Testis (tissue), 2 donors: Measurements from ENCODE around the gene RPA3.

ENCODE experiments used
- CTCF ChIP-seq, 3 experiments: fragments of 450-650 bp in 2 of 3; fragments of 200-600 bp in 1 of 3; sonication (generic) in 1 of 3; IDR thresholded peaks; one replicate each; pipeline ENCODE4 v1.5.1; 2016 to 2019; ENCODE audit warnings: antibody characterized with exemption in 3 of 3, mild to moderate bottlenecking in 2 of 3, moderate library complexity in 1 of 3
- POLR2A ChIP-seq: fragments of 450-650 bp; IDR thresholded peaks from one replicate; pipeline ENCODE4 v1.6.1; 2017; ENCODE audit warnings: antibody characterized with exemption, mild to moderate bottlenecking, moderate library complexity

DNA sequence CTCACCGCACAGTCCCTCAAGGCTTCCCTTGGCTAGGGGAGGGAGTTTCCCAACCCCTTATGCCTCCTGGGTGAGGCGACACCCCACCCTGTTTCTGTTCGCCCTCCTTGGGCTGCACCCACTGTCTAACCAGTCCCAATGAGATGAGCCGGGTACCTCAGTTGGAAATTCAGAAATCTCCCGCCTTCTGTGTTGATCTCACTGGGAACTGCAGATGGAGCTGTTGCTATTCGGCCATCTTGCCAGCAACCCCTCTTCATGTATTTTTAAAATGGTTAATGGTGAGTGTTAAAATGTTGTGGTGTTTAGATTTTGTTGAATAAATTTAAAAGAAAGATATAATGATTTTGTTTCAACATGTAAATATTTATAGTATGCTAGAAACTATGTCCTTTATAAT, 55.9 kb downstream of the RPA3 start:
- TF ChIP-seq POLR2A: no peak
- TF ChIP-seq CTCF (IDR thresholded peaks at IDR 0.05): no peak
